Natural killer cell (primary cell): Measurements from ENCODE around the gene HAGHL. TPM values are rescaled to one million over a fixed set of nuclear protein-coding genes. Genes with fewer than 3 reads are reported as not detected.

Experiments
- ATAC-seq, 3 donors: fragments of 150-1000 bp in 2 of 3; fragments of 200-7000 bp in 1 of 3; cut with Tn5 transposase; 1 replicate in 1 of 3; 2 replicates in 2 of 3; pipeline ENCODE4 v1.10.0; 2021; ENCODE audit warnings: mild to moderate bottlenecking in 2 of 3, moderate library complexity in 2 of 3
- DNase-seq, 2 donors: peaks; one replicate each; pipeline versions ENCODE4 v3.0.0 to v3.0.0-alpha.2; 2013 to 2021; ENCODE audit warnings: mixed read lengths in 1 of 2
- H3K27ac ChIP-seq: one replicate; pipeline ENCODE4 v1.5.1; 2013; ENCODE audit warnings: mild to moderate bottlenecking, low read length
- H3K27me3 ChIP-seq: one replicate; pipeline ENCODE4 v1.6.1; 2013; ENCODE audit warnings: low read length; ENCODE audit not compliant: control insufficient read depth, insufficient read depth
- H3K36me3 ChIP-seq: one replicate; pipeline ENCODE4 v1.6.1; 2013; ENCODE audit warnings: low read length; ENCODE audit not compliant: control insufficient read depth, insufficient read depth
- H3K4me1 ChIP-seq: one replicate; pipeline ENCODE4 v1.6.1; 2013; ENCODE audit warnings: low read length; ENCODE audit not compliant: control insufficient read depth, insufficient read depth
- H3K4me3 ChIP-seq: one replicate; pipeline ENCODE4 v1.5.1; 2013; ENCODE audit warnings: low read length
- H3K9me3 ChIP-seq: one replicate; pipeline ENCODE4 v1.6.1; 2013; ENCODE audit warnings: low read length; ENCODE audit not compliant: control insufficient read depth, insufficient read depth
- H3K27ac Mint-ChIP-seq, 2 donors: one replicate each; pipeline ENCODE4 v1.8.0; 2022; ENCODE audit warnings: mild to moderate bottlenecking in 2 of 2, mixed read lengths in 2 of 2, moderate library complexity in 1 of 2
- H3K27me3 Mint-ChIP-seq, 2 donors: one replicate each; pipeline ENCODE4 v1.8.0; 2022; ENCODE audit warnings: low read depth in 2 of 2, mixed read lengths in 2 of 2
- H3K36me3 Mint-ChIP-seq: one replicate; pipeline ENCODE4 v1.8.0; 2022; ENCODE audit warnings: mixed read lengths
- H3K4me1 Mint-ChIP-seq, 2 donors: one replicate each; pipeline ENCODE4 v1.8.0; 2022; ENCODE audit warnings: mixed read lengths in 2 of 2
- H3K4me3 Mint-ChIP-seq: one replicate; pipeline ENCODE4 v1.8.0; 2022; ENCODE audit warnings: mild to moderate bottlenecking, moderate library complexity, mixed read lengths
- H3K9me3 Mint-ChIP-seq, 2 donors: one replicate each; pipeline ENCODE4 v1.8.0; 2022; ENCODE audit warnings: mixed read lengths in 2 of 2
- CTCF ChIP-seq: fragments of 200-600 bp; IDR thresholded peaks from one replicate; pipeline ENCODE4 v1.8.0; 2022; ENCODE audit warnings: antibody characterized with exemption
- WGBS: methylation state at CpG from one replicate; pipeline ENCODE4 v1.1.7; 2013; ENCODE audit warnings: missing lambda C conversion rate; ENCODE audit not compliant: insufficient coverage; 5-methylcytosine and 5-hydroxymethylcytosine counted together
- intact Hi-C: fragments of 100-400 bp; cut with micrococcal nuclease; formaldehyde crosslinking; loops from one replicate; pipeline ENCODE4 v1.14.2; 2022
- total RNA-seq, 4 donors: library from RNA; stranded (reverse); fragments of 120-200 nt in 1 of 4; gene quantifications; one replicate each; pipeline versions ENCODE4 v1.2.3 to v1.2.4, GENCODE V29; 2013 to 2022

The HAGHL gene
- total RNA-seq, 3 donors from 2014 or later (not counting 1 experiment from before 2014, with no cell fraction given) = 13.5 to 21.5 (median 15.7) TPM

GRCh38 chr16:729768-730665, 3.1 kb downstream of the HAGHL start:
- H3K4me3 ChIP-seq = no peak overlapping the region
- ATAC-seq (no peak), DNase-seq (no peak)
- no peaks in the 10 kb centered on the region for H3K27me3 Mint-ChIP-seq
- no peak overlapping the region for H3K27ac ChIP-seq
- H3K4me1 ChIP-seq = peaks cover 24% of the 10 kb centered on the region
- no peak overlapping the region for H3K4me3 Mint-ChIP-seq
- no peaks in the 10 kb centered on the region for H3K36me3 Mint-ChIP-seq
- H3K27me3 ChIP-seq = no peaks in the 10 kb centered on the region
- intact Hi-C loops = no loop called here
- H3K36me3 ChIP-seq = peaks cover 12% of the 10 kb centered on the region
- H3K9me3 ChIP-seq = no peaks in the 10 kb centered on the region
- no peak for TF ChIP-seq CTCF
- H3K9me3 Mint-ChIP-seq = no peaks in the 10 kb centered on the region
- WGBS = 95% methylated on average over 37 of the region's 37 CpGs
- peaks cover 0 to 3% of the 10 kb centered on the region in 2 donors for H3K4me1 Mint-ChIP-seq
- H3K27ac Mint-ChIP-seq = no peak overlapping the region

GRCh38 chr16:730666-731509, 4.0 kb downstream of the HAGHL start:
- TF ChIP-seq CTCF = no peak
- Histone ChIP-seq H3K36me3 (peaks cover 15% of the 10 kb centered on the region), H3K27me3 (no peaks in the 10 kb centered on the region), H3K4me3 (no peak overlapping the region), H3K27ac (no peak overlapping the region), H3K4me1 (peaks cover 20% of the 10 kb centered on the region), H3K9me3 (no peaks in the 10 kb centered on the region)
- intact Hi-C loops = no loop called here
- no peak for DNase-seq
- 89% methylated on average over 22 of the region's 22 CpGs for WGBS
- Mint-ChIP-seq H3K4me3 (no peak overlapping the region), H3K27ac (no peak overlapping the region), H3K9me3 (no peaks in the 10 kb centered on the region), H3K27me3 (no peaks in the 10 kb centered on the region), H3K36me3 (no peaks in the 10 kb centered on the region), H3K4me1 (peaks cover 0 to 3% of the 10 kb centered on the region in 2 donors)
- no peak for ATAC-seq

GRCh38 chr16:732332-732731, 5.4 kb downstream of the HAGHL start:
- Mint-ChIP-seq H3K9me3 (no peaks in the 10 kb centered on the region), H3K27me3 (no peaks in the 10 kb centered on the region), H3K27ac (no peak overlapping the region), H3K4me1 (no peaks in the 10 kb centered on the region), H3K4me3 (no peak overlapping the region), H3K36me3 (no peaks in the 10 kb centered on the region)
- peaks cover 21% of the 10 kb centered on the region for H3K36me3 ChIP-seq
- TF ChIP-seq CTCF = no peak
- no peaks in the 10 kb centered on the region for H3K9me3 ChIP-seq
- no peak for DNase-seq
- WGBS = 97% methylated on average over 12 of the region's 12 CpGs
- ATAC-seq = no peak
- H3K27ac ChIP-seq = no peak overlapping the region
- no peaks in the 10 kb centered on the region for H3K27me3 ChIP-seq
- H3K4me1 ChIP-seq = peaks cover 9% of the 10 kb centered on the region
- intact Hi-C loops = no loop called here
- H3K4me3 ChIP-seq = no peak overlapping the region
